ENCODE measurements around the gene NAP1L4. TPM values are rescaled to one million over a fixed set of nuclear protein-coding genes. Genes with fewer than 3 reads are reported as not detected.

The NAP1L4 gene
- total RNA-seq, 1 donor from 2014 or later = 171 TPM

- no peaks in the 10 kb centered on the region for H3K27me3 Mint-ChIP-seq (ENCODE audit: low read depth)
- H3K4me1 Mint-ChIP-seq = peaks cover 6% of the 10 kb centered on the region
- H3K27ac Mint-ChIP-seq = no peak overlapping the region
- no peak overlapping the region for H3K4me3 Mint-ChIP-seq
- no peak for DNase-seq (ENCODE audit: low spot score in 2 of 2, unreplicated experiment in 2 of 2)
- H3K9me3 Mint-ChIP-seq = no peaks in the 10 kb centered on the region
- TF ChIP-seq CTCF (IDR thresholded peaks at IDR 0.05; ENCODE audit: unreplicated experiment) = no peak
- no peaks in the 10 kb centered on the region for H3K36me3 Mint-ChIP-seq
Observed at GRCh38 chr11:2916892-2917645, 75.1 kb downstream of the NAP1L4 start.

GRCh38 chr11:2916114-2916891, 75.8 kb downstream of the NAP1L4 start:
- no peak overlapping the region for H3K4me3 Mint-ChIP-seq
- no peak for TF ChIP-seq CTCF (IDR thresholded peaks at IDR 0.05; ENCODE audit: unreplicated experiment)
- no peak for DNase-seq (ENCODE audit: low spot score in 2 of 2, unreplicated experiment in 2 of 2)
- H3K9me3 Mint-ChIP-seq = no peaks in the 10 kb centered on the region
- H3K27ac Mint-ChIP-seq = no peak overlapping the region
- H3K27me3 Mint-ChIP-seq (ENCODE audit: low read depth) = no peaks in the 10 kb centered on the region
- peaks cover 10% of the 10 kb centered on the region for H3K4me1 Mint-ChIP-seq
- H3K36me3 Mint-ChIP-seq = no peaks in the 10 kb centered on the region

GRCh38 chr11:2915473-2915872, 76.7 kb downstream of the NAP1L4 start:
- Mint-ChIP-seq H3K4me3 (no peak overlapping the region), H3K27me3 (ENCODE audit: low read depth) (no peaks in the 10 kb centered on the region), H3K4me1 (peaks cover 10% of the 10 kb centered on the region), H3K27ac (no peak overlapping the region), H3K36me3 (no peaks in the 10 kb centered on the region), H3K9me3 (no peaks in the 10 kb centered on the region)
- DNase-seq (ENCODE audit: low spot score in 2 of 2, unreplicated experiment in 2 of 2) = no peak
- no peak for TF ChIP-seq CTCF (IDR thresholded peaks at IDR 0.05; ENCODE audit: unreplicated experiment)

- H3K4me3 Mint-ChIP-seq = no peak overlapping the region
- DNase-seq (ENCODE audit: low spot score in 2 of 2, unreplicated experiment in 2 of 2) = no peak
- no peak overlapping the region for H3K27ac Mint-ChIP-seq
- peaks cover 10% of the 10 kb centered on the region for H3K4me1 Mint-ChIP-seq
- H3K27me3 Mint-ChIP-seq (ENCODE audit: low read depth) = no peaks in the 10 kb centered on the region
- no peak for TF ChIP-seq CTCF (IDR thresholded peaks at IDR 0.05; ENCODE audit: unreplicated experiment)
- H3K9me3 Mint-ChIP-seq = no peaks in the 10 kb centered on the region
- no peaks in the 10 kb centered on the region for H3K36me3 Mint-ChIP-seq
Observed at GRCh38 chr11:2914455-2915195, 77.5 kb downstream of the NAP1L4 start.

GRCh38 chr11:2913776-2914175, 78.4 kb downstream of the NAP1L4 start:
- TF ChIP-seq CTCF (IDR thresholded peaks at IDR 0.05; ENCODE audit: unreplicated experiment) = no peak
- H3K4me1 Mint-ChIP-seq = peaks cover 10% of the 10 kb centered on the region
- no peaks in the 10 kb centered on the region for H3K27me3 Mint-ChIP-seq (ENCODE audit: low read depth)
- no peak overlapping the region for H3K4me3 Mint-ChIP-seq
- no peaks in the 10 kb centered on the region for H3K36me3 Mint-ChIP-seq
- no peak overlapping the region for H3K27ac Mint-ChIP-seq
- H3K9me3 Mint-ChIP-seq = no peaks in the 10 kb centered on the region
- no peak for DNase-seq (ENCODE audit: low spot score in 2 of 2, unreplicated experiment in 2 of 2)

Data from mesothelial cell of epicardium (in vitro differentiated cells).